MM.1S (cell line): Measurements from ENCODE around the gene PSMD6.
A peak's percentile ranks its signal among the peaks of the same experiment; 100 is the strongest.

Source experiments
- DNase-seq: peaks from one replicate; pipeline ENCODE4 v3.0.0-alpha.2; 2015
- H2AFZ ChIP-seq: fragments of 300-600 bp; sonication (generic); 2 replicates; pipeline ENCODE4 v1.6.0; 2016; ENCODE audit warnings: antibody characterized with exemption, low read length
- H3F3A ChIP-seq: fragments of 300-600 bp; sonication (generic); 2 replicates; pipeline ENCODE4 v1.6.1; 2016; ENCODE audit warnings: mild to moderate bottlenecking, antibody characterized with exemption, low read length, moderate library complexity, mixed read lengths; ENCODE audit not compliant: insufficient read depth
- H3K27ac ChIP-seq: fragments of 300-600 bp; sonication (generic); 2 replicates; pipeline ENCODE4 v1.5.1; 2016; ENCODE audit warnings: mild to moderate bottlenecking, low read length
- H3K27me3 ChIP-seq: fragments of 300-600 bp; sonication (generic); replicated peaks from 2 replicates; pipeline ENCODE4 v1.6.0; 2016; ENCODE audit warnings: low read length; ENCODE audit not compliant: insufficient read depth
- H3K36me3 ChIP-seq: fragments of 300-600 bp; sonication (generic); replicated peaks from 2 replicates; pipeline ENCODE4 v1.6.1; 2016; ENCODE audit warnings: mild to moderate bottlenecking, low read length, mixed read lengths; ENCODE audit not compliant: insufficient read depth
- H3K4me1 ChIP-seq: fragments of 300-600 bp; sonication (generic); 2 replicates; pipeline ENCODE4 v1.6.1; 2016; ENCODE audit warnings: low read length, mixed read lengths
- H3K4me2 ChIP-seq: fragments of 300-600 bp; sonication (generic); 2 replicates; pipeline ENCODE4 v1.6.0; 2016; ENCODE audit warnings: low read depth, low read length
- H3K4me3 ChIP-seq: fragments of 300-600 bp; sonication (generic); 2 replicates; pipeline ENCODE4 v1.5.1; 2016; ENCODE audit warnings: low read length, mixed read lengths
- H3K79me2 ChIP-seq: fragments of 300-600 bp; sonication (generic); 2 replicates; pipeline ENCODE4 v1.6.1; 2016; ENCODE audit warnings: mixed run types, low read length, mixed read lengths
- H3K9ac ChIP-seq: fragments of 300-600 bp; sonication (generic); 2 replicates; pipeline ENCODE4 v1.6.1; 2016; ENCODE audit warnings: low read length, mixed read lengths
- H3K9me2 ChIP-seq: fragments of 300-600 bp; sonication (generic); replicated peaks from 2 replicates; pipeline ENCODE4 v1.6.1; 2016; ENCODE audit warnings: mild to moderate bottlenecking, low read length, mixed read lengths; ENCODE audit not compliant: insufficient read depth
- H3K9me3 ChIP-seq: fragments of 300-600 bp; sonication (generic); replicated peaks from 2 replicates; pipeline ENCODE4 v1.6.1; 2016; ENCODE audit warnings: mild to moderate bottlenecking, low read length, mixed read lengths; ENCODE audit not compliant: insufficient read depth
- H4K20me1 ChIP-seq: fragments of 300-600 bp; sonication (generic); 2 replicates; pipeline ENCODE4 v1.6.1; 2016; ENCODE audit warnings: mild to moderate bottlenecking, low read length, moderate library complexity, mixed read lengths; ENCODE audit not compliant: insufficient read depth
- CTCF ChIP-seq: fragments of 300-600 bp; sonication (generic); IDR thresholded peaks from 2 replicates; pipeline ENCODE4 v1.5.1; 2016; ENCODE audit warnings: antibody characterized with exemption, low read length, mixed read lengths
- EZH2 ChIP-seq: fragments of 300-600 bp; sonication (generic); optimal IDR thresholded peaks from 2 replicates; pipeline ENCODE3; 2017; ENCODE audit warnings: low read depth, mild to moderate bottlenecking, antibody characterized with exemption, low read length, mixed read lengths
- EZH2phosphoT487 ChIP-seq: fragments of 300-600 bp; sonication (generic); IDR thresholded peaks from 2 replicates; pipeline ENCODE4 v1.6.1; 2018; ENCODE audit warnings: antibody characterized with exemption, low read length

The PSMD6 gene

GRCh38 chr3:63966871-63967270 is 56.4 kb downstream of the PSMD6 start:
- Histone ChIP-seq H3F3A (peaks cover 30% of the 10 kb centered on the region), H3K9me2 (no peaks in the 10 kb centered on the region), H3K9me3 (no peaks in the 10 kb centered on the region), H3K4me2 (peak overlapping the region; percentile 83), H2AFZ (no peak overlapping the region), H3K36me3 (no peaks in the 10 kb centered on the region), H3K4me3 (0 out of 2 replicates have a peak overlapping the region, but pooled peaks have one; percentile 62), H3K79me2 (peaks cover 46% of the 10 kb centered on the region), H3K27ac (peak overlapping the region; percentile 80; the same call in 1 of the 2 replicates), H3K4me1 (peaks cover 14% of the 10 kb centered on the region), H4K20me1 (no peaks in the 10 kb centered on the region), H3K27me3 (no peaks in the 10 kb centered on the region), H3K9ac (peak overlapping the region; percentile 9; the same call in 1 of the 2 replicates)
- DNase-seq, result no peak
- TF ChIP-seq EZH2phosphoT487, result no peak
- TF ChIP-seq CTCF, result no peak
- no peak for TF ChIP-seq EZH2

GRCh38 chr3:63966007-63966406 is 57.3 kb downstream of the PSMD6 start:
- Histone ChIP-seq H3K4me1 (peaks cover 14% of the 10 kb centered on the region), H3K4me3 (no peak overlapping the region), H4K20me1 (no peaks in the 10 kb centered on the region), H3K79me2 (peaks cover 39% of the 10 kb centered on the region), H3K27ac (no peak overlapping the region), H3K9ac (no peak overlapping the region), H3K9me3 (no peaks in the 10 kb centered on the region), H3K9me2 (no peaks in the 10 kb centered on the region), H3K27me3 (no peaks in the 10 kb centered on the region), H3F3A (peaks cover 30% of the 10 kb centered on the region), H2AFZ (no peak overlapping the region), H3K36me3 (no peaks in the 10 kb centered on the region), H3K4me2 (no peak overlapping the region)
- DNase-seq, result no peak
- TF ChIP-seq EZH2, result no peak
- no peak for TF ChIP-seq CTCF
- no peak for TF ChIP-seq EZH2phosphoT487

- Histone ChIP-seq H3K4me2 (no peak overlapping the region), H4K20me1 (no peaks in the 10 kb centered on the region), H3K79me2 (peaks cover 27% of the 10 kb centered on the region), H3K27ac (no peak overlapping the region), H3K36me3 (no peaks in the 10 kb centered on the region), H3K4me1 (peaks cover 12% of the 10 kb centered on the region), H3K9me2 (no peaks in the 10 kb centered on the region), H3K9me3 (no peaks in the 10 kb centered on the region), H3K4me3 (no peak overlapping the region), H3K9ac (no peak overlapping the region), H3K27me3 (no peaks in the 10 kb centered on the region), H3F3A (peaks cover 30% of the 10 kb centered on the region), H2AFZ (no peak overlapping the region)
- no peak for TF ChIP-seq EZH2
- no peak for TF ChIP-seq EZH2phosphoT487
- no peak for TF ChIP-seq CTCF
- no peak for DNase-seq
These were observed 58.4 kb downstream of the PSMD6 start for GRCh38 chr3:63964681-63965485.
